Mesendoderm (in vitro differentiated cells): ENCODE data around the gene PARP6.
"Not testable (repeated sequence)": the region's sequence is repeated elsewhere in the genome, so short reads cannot be mapped to it uniquely, and the experiment has no call there.

Experiments used
- DNase-seq: peaks from one replicate; pipeline ENCODE4 v3.0.0; 2013
- H2AK5ac ChIP-seq: 2 replicates; pipeline ENCODE4 v1.6.1; 2013; ENCODE audit warnings: low read length, inconsistent platforms
- H2BK120ac ChIP-seq: 2 replicates; pipeline ENCODE4 v1.6.1; 2013; ENCODE audit warnings: low read depth, mild to moderate bottlenecking, low read length, moderate library complexity, mixed read lengths
- H2BK15ac ChIP-seq: replicated peaks from 2 replicates; pipeline ENCODE4 v1.6.1; 2013; ENCODE audit warnings: low read depth, mild to moderate bottlenecking, moderate library complexity
- H2BK5ac ChIP-seq: 2 replicates; pipeline ENCODE4 v1.6.1; 2013; ENCODE audit warnings: low read length, inconsistent platforms
- H3K18ac ChIP-seq: 2 replicates; pipeline ENCODE4 v1.6.1; 2013; ENCODE audit warnings: mild to moderate bottlenecking, low read length, mixed read lengths
- H3K23ac ChIP-seq: one replicate; pipeline ENCODE4 v1.6.1; 2013; ENCODE audit warnings: low read length
- H3K27ac ChIP-seq: 2 replicates; pipeline ENCODE4 v1.5.1; 2013; ENCODE audit warnings: low read depth, mild to moderate bottlenecking, inconsistent platforms, low read length, moderate library complexity
- H3K27me3 ChIP-seq: 2 replicates; pipeline ENCODE4 v1.6.1; 2013; ENCODE audit warnings: low read length, control low read depth, mild to moderate bottlenecking, inconsistent platforms; ENCODE audit not compliant: insufficient read depth, poor library complexity
- H3K36me3 ChIP-seq: 2 replicates; pipeline ENCODE4 v1.6.1; 2013; ENCODE audit warnings: low read length, inconsistent platforms; ENCODE audit not compliant: control insufficient read depth, insufficient read depth
- H3K4ac ChIP-seq: one replicate; pipeline ENCODE4 v1.6.1; 2013; ENCODE audit warnings: low read depth, mild to moderate bottlenecking, low read length, moderate library complexity
- H3K4me1 ChIP-seq: 2 replicates; pipeline ENCODE4 v1.6.1; 2013; ENCODE audit warnings: low read depth, low read length, inconsistent platforms; ENCODE audit not compliant: control insufficient read depth
- H3K4me2 ChIP-seq: 2 replicates; pipeline ENCODE4 v1.6.1; 2013; ENCODE audit warnings: low read length
- H3K4me3 ChIP-seq: 2 replicates; pipeline ENCODE4 v1.5.1; 2013; ENCODE audit warnings: mild to moderate bottlenecking, low read length
- H3K56ac ChIP-seq: one replicate; pipeline ENCODE4 v1.6.1; 2013; ENCODE audit warnings: low read length
- H3K79me1 ChIP-seq: 2 replicates; pipeline ENCODE4 v1.6.1; 2013; ENCODE audit warnings: low read length, inconsistent platforms
- H3K79me2 ChIP-seq: 2 replicates; pipeline ENCODE4 v1.6.1; 2013; ENCODE audit warnings: mild to moderate bottlenecking, low read length; ENCODE audit not compliant: control insufficient read depth, insufficient read depth
- H3K9ac ChIP-seq: 2 replicates; pipeline ENCODE4 v1.6.1; 2013; ENCODE audit warnings: low read length, inconsistent platforms
- H4K5ac ChIP-seq: one replicate; pipeline ENCODE4 v1.6.1; 2013; ENCODE audit warnings: low read length
- H4K8ac ChIP-seq: one replicate; pipeline ENCODE4 v1.6.1; 2013; ENCODE audit warnings: low read depth, mild to moderate bottlenecking, control low read depth, low read length, moderate library complexity
- WGBS: extraction: QIAGEN DNeasy Blood & Tissue Kit; methylation state at CpG from one replicate; pipeline ENCODE4 v1.1.7; 2013; ENCODE audit warnings: low lambda C conversion rate, missing lambda C conversion rate; ENCODE audit not compliant: insufficient coverage; ENCODE audit errors: extremely low coverage; 5-methylcytosine and 5-hydroxymethylcytosine counted together

PARP6 gene

DNA sequence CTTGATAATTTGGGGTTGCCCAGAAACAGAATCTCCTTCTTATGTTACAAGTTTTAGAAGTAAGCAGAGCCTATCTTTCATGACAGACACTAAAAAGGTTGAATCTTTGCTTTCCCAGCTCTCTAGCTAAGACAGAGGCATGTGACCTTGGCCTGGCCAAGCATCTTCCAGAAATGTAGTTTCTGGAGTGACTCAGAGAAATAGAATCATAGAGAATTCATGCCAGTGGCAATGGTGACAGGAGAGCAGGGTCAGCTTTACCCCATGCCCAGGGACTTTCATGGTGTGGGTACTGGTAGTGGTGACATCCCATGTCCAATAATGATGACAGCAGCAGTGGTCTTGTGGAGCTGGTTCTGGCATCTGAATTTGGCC, 4.0 kb upstream of the PARP6 start:
- Histone ChIP-seq H3K79me1 (peaks cover 1% of the 10 kb centered on the region), H3K36me3 (no peaks in the 10 kb centered on the region), H3K27ac (no peak overlapping the region), H3K4ac (no peak overlapping the region), H3K4me1 (peaks cover 5% of the 10 kb centered on the region), H3K18ac (no peak overlapping the region), H4K8ac (no peak overlapping the region), H3K23ac (no peak overlapping the region), H2BK5ac (no peak overlapping the region), H2BK15ac (no peak overlapping the region), H3K9ac (no peak overlapping the region), H2BK120ac (no peak overlapping the region), H3K79me2 (peaks cover 1% of the 10 kb centered on the region), H3K56ac (no peak overlapping the region), H2AK5ac (no peak overlapping the region), H3K4me2 (no peak overlapping the region), H3K4me3 (no peak overlapping the region), H3K27me3 (no peaks in the 10 kb centered on the region), H4K5ac (no peak overlapping the region)
- no peak for DNase-seq

GRCh38 chr15:72275635-72276325, 3.4 kb upstream of the PARP6 start:
- H2AK5ac ChIP-seq, H2BK120ac ChIP-seq, H3K27ac ChIP-seq, H3K4ac ChIP-seq, H3K9ac ChIP-seq, H3K18ac ChIP-seq, H3K4me1 ChIP-seq, H3K36me3 ChIP-seq, H2BK15ac ChIP-seq, H3K27me3 ChIP-seq, H3K4me2 ChIP-seq, H3K79me2 ChIP-seq, H3K79me1 ChIP-seq, DNase-seq, H3K23ac ChIP-seq, H2BK5ac ChIP-seq, H3K56ac ChIP-seq, H4K5ac ChIP-seq, H4K8ac ChIP-seq, H3K4me3 ChIP-seq: not testable (repeated sequence)

- H3K9ac ChIP-seq, result peak overlapping the region; percentile 56
- H3K23ac ChIP-seq, result no peak overlapping the region
- H4K5ac ChIP-seq, result no peak overlapping the region
- no peaks in the 10 kb centered on the region for H3K36me3 ChIP-seq
- H2BK120ac ChIP-seq, result no peak overlapping the region
- no peak overlapping the region for H3K27ac ChIP-seq
- peaks cover 4% of the 10 kb centered on the region for H3K79me2 ChIP-seq
- H3K18ac ChIP-seq, result no peak overlapping the region
- no peak for DNase-seq
- peaks cover 10% of the 10 kb centered on the region for H3K79me1 ChIP-seq
- no CpG with 5 or more reads among the region's 10 CpGs for WGBS
- peak overlapping the region; percentile 39 for H3K4ac ChIP-seq
- H3K4me1 ChIP-seq, result peaks cover 8% of the 10 kb centered on the region
- no peak overlapping the region for H4K8ac ChIP-seq
- no peak overlapping the region for H2BK15ac ChIP-seq
- peak overlapping the region; percentile 83 for H3K56ac ChIP-seq
- H2AK5ac ChIP-seq, result no peak overlapping the region
- peak overlapping the region; percentile 20 for H3K4me2 ChIP-seq
- no peaks in the 10 kb centered on the region for H3K27me3 ChIP-seq
- H3K4me3 ChIP-seq, result no peak overlapping the region
- H2BK5ac ChIP-seq, result no peak overlapping the region
Observed at GRCh38 chr15:72272997-72273352, 621 bp upstream of the PARP6 start.

DNA sequence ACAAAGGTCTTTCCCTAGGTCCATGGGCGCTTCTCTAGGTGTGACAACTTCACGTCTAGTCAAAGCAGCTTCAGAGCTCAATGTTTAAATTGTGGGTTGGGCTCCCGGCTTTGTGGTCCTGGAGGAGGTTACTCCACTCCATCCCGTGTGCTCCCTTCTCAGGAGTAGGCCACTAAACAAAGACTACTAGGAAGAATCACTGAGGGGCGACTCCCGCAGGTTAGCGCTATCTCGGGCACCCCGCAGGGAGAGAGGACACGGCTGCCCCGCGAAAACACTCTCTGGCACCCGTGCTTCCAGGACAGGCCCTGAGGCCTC, 500 bp downstream of the PARP6 start:
- peak overlapping the region; percentile 92 for H3K4ac ChIP-seq
- no CpG with 5 or more reads among the region's 13 CpGs for WGBS
- peak overlapping the region; percentile 20 for H3K18ac ChIP-seq
- H2BK120ac ChIP-seq, result peak overlapping the region; percentile 46
- no peak overlapping the region for H3K23ac ChIP-seq
- DNase-seq, result peak; percentile 67
- H3K36me3 ChIP-seq, result peaks cover 3% of the 10 kb centered on the region
- peaks cover 4% of the 10 kb centered on the region for H3K79me2 ChIP-seq
- H3K9ac ChIP-seq, result peak overlapping the region; percentile 90
- peaks cover 10% of the 10 kb centered on the region for H3K79me1 ChIP-seq
- H3K4me3 ChIP-seq, result peak overlapping the region; percentile 82
- H3K27ac ChIP-seq, result peak overlapping the region; percentile 82
- no peak overlapping the region for H2BK15ac ChIP-seq
- H3K4me2 ChIP-seq, result peak overlapping the region; percentile 11
- H4K8ac ChIP-seq, result no peak overlapping the region
- no peak overlapping the region for H2BK5ac ChIP-seq
- no peak overlapping the region for H4K5ac ChIP-seq
- H3K27me3 ChIP-seq, result no peaks in the 10 kb centered on the region
- H3K56ac ChIP-seq, result peak overlapping the region; percentile 96
- H2AK5ac ChIP-seq, result no peak overlapping the region
- peaks cover 8% of the 10 kb centered on the region for H3K4me1 ChIP-seq

DNA sequence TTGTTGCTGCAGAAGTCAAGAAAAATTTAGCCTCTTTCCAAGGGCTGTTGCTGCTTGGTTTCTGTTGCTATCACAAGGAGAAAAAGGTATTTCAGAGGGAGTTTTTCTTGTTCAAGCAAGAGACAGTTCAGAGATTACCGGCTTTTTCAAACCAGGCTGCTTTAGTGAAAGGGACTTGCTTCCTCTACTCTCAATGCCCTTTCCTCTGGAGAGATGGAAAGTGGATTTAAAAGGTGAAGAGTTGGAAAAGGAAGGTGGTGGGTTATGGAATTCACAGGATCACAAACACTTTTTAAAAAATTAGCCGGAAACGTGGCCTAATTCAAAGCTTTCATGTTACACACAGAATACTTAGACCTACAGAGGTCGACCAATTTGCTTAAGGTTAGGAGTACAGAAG, 1.1 kb downstream of the PARP6 start:
- peaks cover 4% of the 10 kb centered on the region for H3K79me2 ChIP-seq
- peak overlapping the region; percentile 37 for H3K9ac ChIP-seq
- H3K36me3 ChIP-seq, result peaks cover 3% of the 10 kb centered on the region
- H3K79me1 ChIP-seq, result peaks cover 10% of the 10 kb centered on the region
- H3K4me1 ChIP-seq, result peaks cover 8% of the 10 kb centered on the region
- no peak overlapping the region for H3K18ac ChIP-seq
- H2BK120ac ChIP-seq, result no peak overlapping the region
- H3K27ac ChIP-seq, result no peak overlapping the region
- no peak for DNase-seq
- no peak overlapping the region for H3K4ac ChIP-seq
- no CpG with 5 or more reads among the region's 4 CpGs for WGBS
- H3K4me2 ChIP-seq, result peak overlapping the region; percentile 4
- no peak overlapping the region for H4K8ac ChIP-seq
- H3K23ac ChIP-seq, result no peak overlapping the region
- H2BK15ac ChIP-seq, result no peak overlapping the region
- H3K27me3 ChIP-seq, result no peaks in the 10 kb centered on the region
- no peak overlapping the region for H4K5ac ChIP-seq
- peak overlapping the region; percentile 36 for H3K56ac ChIP-seq
- no peak overlapping the region for H2BK5ac ChIP-seq
- H2AK5ac ChIP-seq, result no peak overlapping the region
- no peak overlapping the region for H3K4me3 ChIP-seq

DNA sequence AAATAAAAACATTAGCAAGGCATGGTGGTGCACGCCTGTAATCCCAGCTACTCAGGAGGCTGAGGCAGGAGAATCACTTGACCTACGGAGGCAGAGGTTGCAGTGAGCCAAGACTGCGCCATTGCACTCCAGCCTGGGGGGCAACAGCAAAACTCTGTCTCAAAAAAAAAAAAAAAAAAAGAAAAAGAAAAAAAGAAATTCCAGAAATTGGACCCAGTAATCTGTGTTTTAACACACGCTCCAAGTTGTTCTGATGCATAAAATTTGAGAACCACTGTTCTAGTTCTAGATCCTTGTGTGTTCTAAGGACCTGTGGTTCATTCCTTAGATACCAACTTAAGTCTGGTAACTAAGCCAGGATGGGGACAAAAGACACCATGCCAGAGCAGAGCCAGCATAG, 2.6 kb downstream of the PARP6 start:
- Histone ChIP-seq H3K4me3 (no peak overlapping the region), H3K36me3 (peaks cover 9% of the 10 kb centered on the region), H3K27me3 (no peaks in the 10 kb centered on the region), H3K79me2 (peaks cover 4% of the 10 kb centered on the region), H3K4ac (no peak overlapping the region), H2BK5ac (no peak overlapping the region), H2BK15ac (no peak overlapping the region), H4K5ac (no peak overlapping the region), H2BK120ac (no peak overlapping the region), H3K4me2 (no peak overlapping the region), H3K56ac (no peak overlapping the region), H3K9ac (no peak overlapping the region), H3K4me1 (peaks cover 8% of the 10 kb centered on the region), H3K18ac (no peak overlapping the region), H3K79me1 (peaks cover 10% of the 10 kb centered on the region), H2AK5ac (no peak overlapping the region), H3K23ac (no peak overlapping the region), H4K8ac (no peak overlapping the region), H3K27ac (no peak overlapping the region)
- no CpG with 5 or more reads among the region's 4 CpGs for WGBS
- DNase-seq, result no peak
